Measurements from ENCODE around the gene SHISA9.

GRCh38 chr16:13113741-13114140, 212.3 kb downstream of the SHISA9 start:
- TF ChIP-seq TCF12 (IDR thresholded peaks at IDR 0.05) (no peak), TAF1 (IDR thresholded peaks at IDR 0.05; ENCODE audit: borderline replicate concordance, low read depth, low read length) (no peak), EP300 (IDR thresholded peaks at IDR 0.05; ENCODE audit: borderline replicate concordance in 1 of 2, low read depth in 1 of 2, low read length in 1 of 2) (no peak), PBX3 (IDR thresholded peaks at IDR 0.05) (no peak), FOSL2 (IDR thresholded peaks at IDR 0.05; ENCODE audit: borderline replicate concordance, low read depth) (no peak), EZH2phosphoT487 (IDR thresholded peaks at IDR 0.05; ENCODE audit: borderline replicate concordance, low read depth) (no peak), POLR2AphosphoS5 (IDR thresholded peaks at IDR 0.05; ENCODE audit: low read depth, low read length) (no peak), RAD21 (IDR thresholded peaks at IDR 0.05; ENCODE audit: low read length) (no peak), RFX5 (IDR thresholded peaks at IDR 0.05; ENCODE audit: low read length) (no peak)
- TF ChIP-seq, protein P1, sequence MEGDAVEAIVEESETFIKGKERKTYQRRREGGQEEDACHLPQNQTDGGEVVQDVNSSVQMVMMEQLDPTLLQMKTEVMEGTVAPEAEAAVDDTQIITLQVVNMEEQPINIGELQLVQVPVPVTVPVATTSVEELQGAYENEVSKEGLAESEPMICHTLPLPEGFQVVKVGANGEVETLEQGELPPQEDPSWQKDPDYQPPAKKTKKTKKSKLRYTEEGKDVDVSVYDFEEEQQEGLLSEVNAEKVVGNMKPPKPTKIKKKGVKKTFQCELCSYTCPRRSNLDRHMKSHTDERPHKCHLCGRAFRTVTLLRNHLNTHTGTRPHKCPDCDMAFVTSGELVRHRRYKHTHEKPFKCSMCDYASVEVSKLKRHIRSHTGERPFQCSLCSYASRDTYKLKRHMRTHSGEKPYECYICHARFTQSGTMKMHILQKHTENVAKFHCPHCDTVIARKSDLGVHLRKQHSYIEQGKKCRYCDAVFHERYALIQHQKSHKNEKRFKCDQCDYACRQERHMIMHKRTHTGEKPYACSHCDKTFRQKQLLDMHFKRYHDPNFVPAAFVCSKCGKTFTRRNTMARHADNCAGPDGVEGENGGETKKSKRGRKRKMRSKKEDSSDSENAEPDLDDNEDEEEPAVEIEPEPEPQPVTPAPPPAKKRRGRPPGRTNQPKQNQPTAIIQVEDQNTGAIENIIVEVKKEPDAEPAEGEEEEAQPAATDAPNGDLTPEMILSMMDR (IDR thresholded peaks at IDR 0.05) = no peak
- TF ChIP-seq, protein P2, sequence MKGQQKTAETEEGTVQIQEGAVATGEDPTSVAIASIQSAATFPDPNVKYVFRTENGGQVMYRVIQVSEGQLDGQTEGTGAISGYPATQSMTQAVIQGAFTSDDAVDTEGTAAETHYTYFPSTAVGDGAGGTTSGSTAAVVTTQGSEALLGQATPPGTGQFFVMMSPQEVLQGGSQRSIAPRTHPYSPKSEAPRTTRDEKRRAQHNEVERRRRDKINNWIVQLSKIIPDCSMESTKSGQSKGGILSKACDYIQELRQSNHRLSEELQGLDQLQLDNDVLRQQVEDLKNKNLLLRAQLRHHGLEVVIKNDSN (IDR thresholded peaks at IDR 0.05; ENCODE audit: borderline replicate concordance, low read depth) = no peak

All from SK-N-SH (cell line).